Activated CD4-positive, alpha-beta T cell treated with anti-CD3 and anti-CD28 coated beads for 36 hours (primary cell): Measurements from ENCODE around the gene TMEM175. TPM values are rescaled to one million over a fixed set of nuclear protein-coding genes. Genes with fewer than 3 reads are reported as not detected.
"Not testable (repeated sequence)": the region's sequence is repeated elsewhere in the genome, so short reads cannot be mapped to it uniquely, and the experiment has no call there.

Experiments
- ATAC-seq: fragments of 200-7000 bp; cut with Tn5 transposase; one replicate; pipeline ENCODE4 v1.10.0; 2021; ENCODE audit warnings: mild to moderate bottlenecking, moderate library complexity
- CTCF ChIA-PET: fragments of 350-600 bp; sonication (Branson Sonifier 250); formaldehyde crosslinking; loops from one replicate; lab custom pipeline; 2021; ENCODE audit warnings: antibody characterized with exemption; lab: Charles Lee
- POLR2A ChIA-PET: fragments of 350-600 bp; sonication (Branson Sonifier 250); formaldehyde crosslinking; loops from one replicate; lab custom pipeline; 2021; ENCODE audit warnings: antibody characterized with exemption, inconsistent platforms; lab: Charles Lee
- DNase-seq: peaks from one replicate; pipeline ENCODE4 v3.0.0-alpha.2; 2020
- H3K27ac Mint-ChIP-seq: one replicate; pipeline ENCODE4 v1.8.0; 2021; ENCODE audit warnings: mixed read lengths
- H3K27me3 Mint-ChIP-seq: one replicate; pipeline ENCODE4 v1.8.0; 2021; ENCODE audit warnings: mixed read lengths
- H3K36me3 Mint-ChIP-seq: one replicate; pipeline ENCODE4 v1.8.0; 2021; ENCODE audit warnings: low read depth, mixed read lengths
- H3K4me1 Mint-ChIP-seq: one replicate; pipeline ENCODE4 v1.8.0; 2021; ENCODE audit warnings: mixed read lengths
- H3K4me3 Mint-ChIP-seq: one replicate; pipeline ENCODE4 v1.8.0; 2021; ENCODE audit warnings: mild to moderate bottlenecking, moderate library complexity, mixed read lengths
- H3K9me3 Mint-ChIP-seq: one replicate; pipeline ENCODE4 v1.8.0; 2021; ENCODE audit warnings: low read depth, mixed read lengths
- intact Hi-C, 2 experiments: fragments of 100-400 bp; cut with DNase I in 1 of 2; cut with micrococcal nuclease in 1 of 2; formaldehyde crosslinking; loops; one replicate each; pipeline versions ENCODE4 v1.14.2 to v1.15.1; 2022 to 2024; cut with DNase I, micrococcal nuclease
- total RNA-seq, 2 experiments: library from RNA; stranded (reverse); gene quantifications; one replicate each; pipeline ENCODE4 v1.2.3, GENCODE V29; 2021

Gene TMEM175
- total RNA-seq, 2 experiments from 2014 or later = 15.2 to 17.3 TPM

DNA sequence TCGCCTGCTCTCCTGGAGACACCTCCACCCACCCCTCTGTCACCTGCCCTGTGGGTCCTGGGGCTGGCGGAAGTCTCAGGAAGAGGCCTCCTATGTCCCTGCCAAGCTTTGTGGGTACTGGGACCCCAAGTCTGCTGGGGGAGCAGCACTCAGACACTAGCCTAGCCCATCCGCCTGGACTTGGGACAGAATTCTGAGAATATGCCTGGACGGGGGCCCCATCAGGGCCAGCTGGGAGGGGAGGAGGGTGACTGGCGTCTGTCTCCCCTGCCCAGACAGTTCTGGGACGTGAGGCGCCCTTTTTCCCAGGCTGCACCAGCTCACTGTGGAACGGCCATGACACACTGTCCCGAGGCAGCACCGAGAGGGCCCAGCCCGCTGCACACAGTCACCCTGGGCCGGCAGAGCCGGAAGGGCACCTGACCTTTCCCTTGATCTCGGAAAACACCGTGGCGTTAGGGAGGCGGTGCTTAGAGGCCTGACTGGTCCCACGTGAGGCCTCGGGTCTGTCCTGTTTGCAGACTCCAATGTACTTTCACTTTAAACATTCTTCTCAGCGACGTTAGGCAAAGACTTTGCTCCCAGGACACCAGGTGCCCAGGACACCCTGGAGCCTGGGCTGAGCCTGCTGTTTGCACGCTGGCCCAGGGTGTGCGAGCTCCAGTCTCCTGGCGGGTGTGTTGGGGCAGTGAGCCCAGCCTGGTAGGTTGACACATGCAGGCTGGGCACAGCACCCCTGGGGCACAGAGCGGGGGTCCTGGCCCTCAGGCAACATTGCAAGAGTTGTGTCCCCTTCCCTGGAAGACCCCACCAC lies 60.2 kb downstream of the TMEM175 start:
- ChIA-PET POLR2A (no interaction called here), CTCF (no interaction called here)
- Mint-ChIP-seq H3K4me1 (no peaks in the 10 kb centered on the region), H3K4me3 (no peak overlapping the region), H3K27ac (no peak overlapping the region), H3K36me3 (peaks cover 2% of the 10 kb centered on the region), H3K9me3 (no peaks in the 10 kb centered on the region), H3K27me3 (peaks cover 3% of the 10 kb centered on the region)
- no peak for DNase-seq
- no peak for ATAC-seq
- intact Hi-C loops = no loop called here

DNA sequence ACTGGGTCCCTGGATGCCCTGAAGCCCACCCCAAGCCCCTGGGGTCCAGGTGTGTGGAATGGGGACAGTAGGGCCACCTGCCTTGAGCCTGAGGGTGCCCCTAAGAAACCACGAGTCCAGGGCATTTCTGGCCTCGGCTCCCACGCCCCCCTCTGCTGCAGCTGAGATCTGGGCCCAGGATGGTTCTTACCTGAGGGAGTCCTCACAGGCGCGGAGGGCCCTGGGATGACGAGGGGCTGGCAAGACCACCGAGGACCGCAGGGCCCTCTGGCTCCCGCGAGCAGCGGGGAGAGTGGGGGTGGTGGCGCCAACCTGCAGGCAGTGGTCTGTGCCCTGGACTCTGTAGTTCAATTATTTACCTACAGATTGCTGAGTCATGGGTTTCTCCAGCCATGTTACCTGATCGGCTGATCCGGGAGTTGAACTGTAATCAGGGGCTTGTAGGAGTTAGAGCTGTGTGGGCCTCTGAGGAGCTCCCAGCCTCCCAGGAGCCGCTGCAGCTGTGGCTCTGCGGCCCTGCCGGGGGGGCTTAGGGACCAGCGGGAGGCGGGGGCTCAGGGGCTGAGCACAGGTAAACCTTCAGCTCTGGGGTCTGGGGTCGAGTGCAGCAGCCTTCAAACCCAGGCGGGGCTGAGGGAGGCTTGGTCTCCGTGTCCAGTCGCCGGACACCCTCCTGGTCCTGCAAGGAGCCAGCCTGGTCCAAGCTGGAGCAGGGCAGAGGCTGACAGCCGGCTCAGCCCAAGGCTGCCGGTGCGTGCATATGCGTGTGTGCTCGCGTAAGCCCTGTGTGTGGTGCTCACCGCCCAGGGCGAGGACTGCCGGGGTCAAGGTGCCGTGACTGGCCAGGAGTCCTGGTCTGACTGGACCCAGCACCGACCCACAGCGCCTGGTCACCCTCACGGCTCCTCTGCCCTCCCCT lies 61.1 kb downstream of the TMEM175 start, which contains the start of gene SLC26A1:
TSS of gene SLC26A1 (minus strand) at position 294 of the 919 bp plus-strand sequence. CDS start 1,701 bp downstream, outside the sequence.
- ATAC-seq (no peak), DNase-seq (no peak)
- Mint-ChIP-seq H3K4me3 (no peak within 1 kb of the TSS), H3K36me3 (peaks cover 2% of the 10 kb centered on the region), H3K9me3 (no peaks in the 10 kb centered on the region), H3K27ac (no peak within 1 kb of the TSS), H3K4me1 (peaks cover 4% of the 10 kb centered on the region), H3K27me3 (peaks cover 9% of the 10 kb centered on the region)
- CTCF ChIA-PET = no interaction called here
- intact Hi-C loops = no loop called here
- POLR2A ChIA-PET = no interaction called here

DNA sequence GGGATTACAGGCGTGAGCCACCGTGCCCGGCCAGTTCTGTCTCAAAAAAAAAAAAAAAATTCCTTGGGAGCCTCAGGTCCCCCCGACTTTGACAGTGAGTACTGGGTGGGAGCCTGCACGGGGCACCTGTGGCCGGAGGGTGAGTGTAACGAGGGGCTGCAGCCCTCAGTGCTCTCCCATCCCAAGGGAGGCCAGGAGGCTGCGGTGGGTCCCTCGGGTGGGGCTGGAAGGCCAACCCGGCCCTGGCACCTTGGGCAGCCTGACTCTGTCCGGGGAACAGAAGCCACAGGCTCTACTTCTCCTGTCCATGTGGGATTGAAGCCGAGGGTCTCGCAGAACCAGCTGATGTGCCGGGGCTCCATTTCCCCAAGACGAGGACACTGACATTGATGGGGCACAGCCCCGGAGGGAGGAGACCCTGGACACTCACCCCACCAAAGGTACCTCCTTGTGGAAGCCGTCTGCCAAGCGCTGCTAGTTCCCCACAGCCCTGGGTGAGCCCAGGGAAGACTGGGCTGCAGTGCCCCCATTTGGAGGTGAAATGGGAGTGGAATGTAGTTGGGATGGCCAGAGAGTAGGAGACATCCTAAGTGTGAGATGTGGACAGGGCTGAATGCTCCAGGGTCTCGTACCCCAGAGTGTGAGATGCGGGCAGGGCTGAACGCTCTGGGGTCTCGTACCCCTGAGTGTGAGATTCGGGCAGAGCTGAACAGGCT lies 63.2 kb downstream of the TMEM175 start:
- ChIA-PET POLR2A (no interaction called here), CTCF (no interaction called here)
- Mint-ChIP-seq H3K27ac (no peak overlapping the region), H3K9me3 (no peaks in the 10 kb centered on the region), H3K36me3 (peaks cover under 1% of the 10 kb centered on the region), H3K4me1 (peaks cover 6% of the 10 kb centered on the region), H3K4me3 (no peak overlapping the region), H3K27me3 (peaks cover 20% of the 10 kb centered on the region)
- DNase-seq (no peak), ATAC-seq (no peak)
- intact Hi-C loops = no loop called here

GRCh38 chr4:996030-996996 lies 64.1 kb downstream of the TMEM175 start:
- H3K36me3 Mint-ChIP-seq = no peaks in the 10 kb centered on the region
- peaks cover 24% of the 10 kb centered on the region for H3K27me3 Mint-ChIP-seq
- POLR2A ChIA-PET = no interaction called here
- peaks cover 6% of the 10 kb centered on the region for H3K4me1 Mint-ChIP-seq
- CTCF ChIA-PET = no interaction called here
- DNase-seq = no peak
- H3K9me3 Mint-ChIP-seq = no peaks in the 10 kb centered on the region
- no peak overlapping the region for H3K4me3 Mint-ChIP-seq
- no peak overlapping the region for H3K27ac Mint-ChIP-seq
- intact Hi-C loops = no loop called here
- no peak for ATAC-seq

GRCh38 chr4:996997-997374 lies 64.7 kb downstream of the TMEM175 start:
- ATAC-seq (no peak), DNase-seq (no peak)
- no peak overlapping the region for H3K4me3 Mint-ChIP-seq
- no peaks in the 10 kb centered on the region for H3K36me3 Mint-ChIP-seq
- H3K27ac Mint-ChIP-seq = no peak overlapping the region
- H3K27me3 Mint-ChIP-seq = peaks cover 30% of the 10 kb centered on the region
- CTCF ChIA-PET = no interaction called here
- H3K9me3 Mint-ChIP-seq = no peaks in the 10 kb centered on the region
- intact Hi-C loops = no loop called here
- peaks cover 6% of the 10 kb centered on the region for H3K4me1 Mint-ChIP-seq
- POLR2A ChIA-PET = no interaction called here

GRCh38 chr4:997375-998071 lies 65.3 kb downstream of the TMEM175 start:
- no peaks in the 10 kb centered on the region for H3K9me3 Mint-ChIP-seq
- no peak overlapping the region for H3K4me3 Mint-ChIP-seq
- ChIA-PET CTCF (no interaction called here), POLR2A (no interaction called here)
- intact Hi-C loops = no loop called here
- ATAC-seq (peak; percentile 17), DNase-seq (no peak)
- no peaks in the 10 kb centered on the region for H3K36me3 Mint-ChIP-seq
- H3K27ac Mint-ChIP-seq = no peak overlapping the region
- H3K4me1 Mint-ChIP-seq = peaks cover 6% of the 10 kb centered on the region
- H3K27me3 Mint-ChIP-seq = peaks cover 33% of the 10 kb centered on the region

GRCh38 chr4:998096-998691 lies 65.9 kb downstream of the TMEM175 start:
- Mint-ChIP-seq H3K4me3 (no peak overlapping the region), H3K27ac (no peak overlapping the region), H3K36me3 (no peaks in the 10 kb centered on the region), H3K4me1 (peaks cover 6% of the 10 kb centered on the region), H3K27me3 (peaks cover 33% of the 10 kb centered on the region), H3K9me3 (no peaks in the 10 kb centered on the region)
- DNase-seq (no peak), ATAC-seq (no peak)
- intact Hi-C loops = no loop called here
- POLR2A ChIA-PET = no interaction called here
- CTCF ChIA-PET = interaction anchor here (0.6 kb wide), 1 partner anchor 185 kb away, joined by 3 read pairs; no protein-coding TSS in a partner anchor

GRCh38 chr4:999240-999863 lies 67.1 kb downstream of the TMEM175 start:
- H3K27me3 Mint-ChIP-seq = peaks cover 36% of the 10 kb centered on the region
- intact Hi-C loops, H3K9me3 Mint-ChIP-seq, H3K36me3 Mint-ChIP-seq, ATAC-seq, H3K27ac Mint-ChIP-seq, DNase-seq, H3K4me3 Mint-ChIP-seq, POLR2A ChIA-PET, H3K4me1 Mint-ChIP-seq: not testable (repeated sequence)
- CTCF ChIA-PET = interaction anchor here (0.6 kb wide), 2 partner anchors 132 to 184 kb away, joined by 3 read pairs; no protein-coding TSS in a partner anchor

DNA sequence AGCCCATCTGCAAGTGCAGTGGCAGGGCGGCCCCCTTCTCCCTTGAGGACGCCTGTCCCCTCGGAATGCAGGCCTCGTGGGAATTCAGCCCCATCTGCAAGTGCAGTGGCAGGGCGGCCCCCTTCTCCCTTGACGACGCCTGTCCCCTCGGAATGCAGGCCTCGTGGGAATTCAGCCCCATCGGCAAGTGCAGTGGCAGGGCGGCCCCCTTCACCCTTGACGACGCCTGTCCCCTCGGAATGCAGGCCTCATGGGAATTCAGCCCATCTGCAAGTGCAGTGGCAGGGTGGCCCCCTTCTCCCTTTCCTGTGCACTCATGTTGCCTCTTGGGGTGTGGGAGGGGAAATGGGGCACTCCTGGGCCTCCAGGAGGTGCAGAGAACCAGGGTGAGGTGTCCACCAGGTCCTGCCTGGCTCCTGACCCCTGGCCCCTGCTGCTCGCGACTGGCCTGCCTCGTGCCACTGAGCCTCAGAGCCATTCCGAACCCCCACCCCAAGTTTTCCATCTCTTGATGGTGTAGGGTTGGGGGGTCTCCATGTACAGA lies 67.7 kb downstream of the TMEM175 start:
- Mint-ChIP-seq H3K27ac (no peak overlapping the region), H3K4me1 (peaks cover 6% of the 10 kb centered on the region), H3K9me3 (no peaks in the 10 kb centered on the region), H3K27me3 (peaks cover 41% of the 10 kb centered on the region), H3K36me3 (no peaks in the 10 kb centered on the region), H3K4me3 (no peak overlapping the region)
- ChIA-PET CTCF (no interaction called here), POLR2A (no interaction called here)
- no peak for DNase-seq
- no peak for ATAC-seq
- intact Hi-C loops = no loop called here
